HepG2 (cell line): Measurements from ENCODE around the gene KRTCAP2. TPM values are rescaled to one million over a fixed set of nuclear protein-coding genes. Genes with fewer than 3 reads are reported as not detected.

Source experiments
- HCFC1 ChIP-seq: fragments of 150-350 bp; IDR thresholded peaks from 2 replicates; pipeline ENCODE4 v1.6.1; 2014; ENCODE audit warnings: low read depth, low read length
- KDM1A ChIP-seq: IDR thresholded peaks from 2 replicates; pipeline ENCODE4 v1.6.1; 2016; ENCODE audit warnings: missing compliant biosample characterization
- KMT2B ChIP-seq: IDR thresholded peaks from 2 replicates; pipeline ENCODE4 v1.6.1; 2016; ENCODE audit warnings: missing genetic modification reagents, missing compliant biosample characterization
- POLR2G ChIP-seq: fragments of 200-400 bp; formaldehyde crosslinking; IDR thresholded peaks from 2 replicates; pipeline ENCODE4 v1.6.1; 2018; ENCODE audit warnings: mild to moderate bottlenecking, low read depth, low read length, moderate library complexity
- ZBTB38 ChIP-seq: sonication (generic); formaldehyde crosslinking; IDR thresholded peaks from 2 replicates; pipeline ENCODE4 v1.5.1; 2020; ENCODE audit warnings: mild to moderate bottlenecking, missing genetic modification reagents
- ZNF207 ChIP-seq: fragments of 450-650 bp; IDR thresholded peaks from 2 replicates; pipeline ENCODE4 v1.6.1; 2016; ENCODE audit warnings: antibody characterized with exemption, borderline replicate concordance
- ZNF230 ChIP-seq: sonication (generic); formaldehyde crosslinking; IDR thresholded peaks from 2 replicates; pipeline ENCODE4 v1.4.0; 2020; ENCODE audit warnings: mild to moderate bottlenecking, missing genetic modification reagents
- ZSCAN31 ChIP-seq: sonication (generic); formaldehyde crosslinking; IDR thresholded peaks from 2 replicates; pipeline ENCODE4 v1.5.0; 2020; ENCODE audit warnings: low read depth, mild to moderate bottlenecking, missing genetic modification reagents
- polyA plus RNA-seq, 8 experiments: library from polyadenylated mRNA; depleted of rRNA in 3 of 8; stranded (reverse) in 7 of 8; unstranded in 1 of 8; fragments of >200 nt; fragmentation: Illumina TruSeq in 4 of 8; extraction: Trizol in 4 of 8; gene quantifications; 2 replicates each; pipeline versions ENCODE4 v1.2.1 to v1.2.3, GENCODE V29; 2011 to 2016; ENCODE audit warnings: low read depth in 4 of 8, missing spikeins in 1 of 8, mixed read lengths in 1 of 8; ENCODE audit not compliant: insufficient read depth in 1 of 8
- total RNA-seq, 5 experiments: library from RNA; depleted of rRNA; stranded (reverse); fragments of >200 nt; fragmentation: Illumina TruSeq; extraction: Trizol; gene quantifications; 2 replicates each; pipeline ENCODE4 v1.2.3, GENCODE V29; 2016; ENCODE audit warnings: low read depth in 1 of 5
- TF ChIP-seq, protein P1 (sequence below): sonication (generic); formaldehyde crosslinking; conservative IDR thresholded peaks from 2 replicates; pipeline ENCODE4 v1.4.0; 2020; ENCODE audit warnings: missing genetic modification reagents
- TF ChIP-seq, protein P2 (sequence below): sonication (generic); formaldehyde crosslinking; IDR thresholded peaks from 2 replicates; pipeline ENCODE4 v1.8.1; 2023; ENCODE audit warnings: mild to moderate bottlenecking, moderate library complexity, missing genetic modification reagents
- TF ChIP-seq, protein P3 (sequence below): sonication (generic); formaldehyde crosslinking; IDR thresholded peaks from 2 replicates; pipeline ENCODE4 v1.4.0; 2020; ENCODE audit warnings: missing genetic modification reagents

The KRTCAP2 gene
- total and polyA plus RNA-seq, 2 of the 13 experiments (the other 11 are each of a cell fraction or from before 2014, with no cell fraction given) = 77.3 to 79.4 TPM

DNA sequence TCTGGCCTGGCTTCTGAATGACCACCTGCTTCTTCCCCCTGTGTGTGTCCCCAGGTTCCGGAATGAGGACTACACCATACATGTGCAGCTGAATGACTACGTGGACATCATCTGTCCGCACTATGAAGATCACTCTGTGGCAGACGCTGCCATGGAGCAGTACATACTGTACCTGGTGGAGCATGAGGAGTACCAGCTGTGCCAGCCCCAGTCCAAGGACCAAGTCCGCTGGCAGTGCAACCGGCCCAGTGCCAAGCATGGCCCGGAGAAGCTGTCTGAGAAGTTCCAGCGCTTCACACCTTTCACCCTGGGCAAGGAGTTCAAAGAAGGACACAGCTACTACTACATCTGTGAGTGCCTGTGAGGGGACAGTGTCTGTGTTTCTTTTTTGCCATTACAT, 41.8 kb downstream of the KRTCAP2 start (continued):
- TF ChIP-seq ZSCAN31 (CRISPR knock-in tag) (no peak), ZBTB38 (peak; percentile 75), ZNF230 (CRISPR knock-in tag) (no peak), ZNF207 (no peak), POLR2G (peak; percentile 46; the same call in 1 of the 2 replicates), KDM1A (CRISPR knock-in tag) (no peak), KMT2B (CRISPR knock-in tag) (no peak), HCFC1 (no peak)
- TF ChIP-seq, protein P1, sequence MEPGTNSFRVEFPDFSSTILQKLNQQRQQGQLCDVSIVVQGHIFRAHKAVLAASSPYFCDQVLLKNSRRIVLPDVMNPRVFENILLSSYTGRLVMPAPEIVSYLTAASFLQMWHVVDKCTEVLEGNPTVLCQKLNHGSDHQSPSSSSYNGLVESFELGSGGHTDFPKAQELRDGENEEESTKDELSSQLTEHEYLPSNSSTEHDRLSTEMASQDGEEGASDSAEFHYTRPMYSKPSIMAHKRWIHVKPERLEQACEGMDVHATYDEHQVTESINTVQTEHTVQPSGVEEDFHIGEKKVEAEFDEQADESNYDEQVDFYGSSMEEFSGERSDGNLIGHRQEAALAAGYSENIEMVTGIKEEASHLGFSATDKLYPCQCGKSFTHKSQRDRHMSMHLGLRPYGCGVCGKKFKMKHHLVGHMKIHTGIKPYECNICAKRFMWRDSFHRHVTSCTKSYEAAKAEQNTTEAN (CRISPR knock-in tag) = no peak
- TF ChIP-seq, protein P2, sequence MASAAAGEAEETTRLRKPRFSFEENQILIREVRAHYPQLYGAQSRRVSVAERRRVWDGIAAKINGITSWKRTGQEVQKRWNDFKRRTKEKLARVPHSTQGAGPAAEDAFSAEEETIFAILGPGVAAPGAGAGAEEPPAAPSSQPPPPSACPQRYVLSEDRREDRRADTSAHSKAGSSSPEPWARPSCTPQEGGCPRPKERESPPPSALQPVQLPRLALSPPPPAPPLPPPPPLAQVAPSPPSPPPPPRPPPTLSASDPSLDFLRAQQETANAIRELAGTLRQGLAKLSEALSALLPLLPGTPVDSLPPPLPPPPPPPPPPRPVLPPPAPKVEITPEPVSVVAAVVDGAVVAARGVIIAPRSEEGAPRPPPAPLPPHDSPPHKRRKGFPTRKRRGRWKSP (CRISPR knock-in tag) = no peak
- TF ChIP-seq, protein P3, sequence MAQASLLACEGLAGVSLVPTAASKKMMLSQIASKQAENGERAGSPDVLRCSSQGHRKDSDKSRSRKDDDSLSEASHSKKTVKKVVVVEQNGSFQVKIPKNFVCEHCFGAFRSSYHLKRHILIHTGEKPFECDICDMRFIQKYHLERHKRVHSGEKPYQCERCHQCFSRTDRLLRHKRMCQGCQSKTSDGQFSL (CRISPR knock-in tag) = no peak
- TF ChIP-seq, all 625 proteins: peak for 15
